ENCODE results near the gene GNA14.

Gene GNA14

GRCh38 chr9:77680581-77680980, 32.5 kb upstream of the GNA14 start:
- H2AFZ ChIP-seq (ENCODE audit: low read depth, low read length), result no peak overlapping the region
- no peaks in the 10 kb centered on the region for H3K27me3 ChIP-seq (ENCODE audit: low read depth, low read length)
- no peak overlapping the region for H3K9ac ChIP-seq (ENCODE audit: low read length)
- no peaks in the 10 kb centered on the region for H3K9me3 ChIP-seq (ENCODE audit: insufficient read depth, low read length)
- no peaks in the 10 kb centered on the region for H4K20me1 ChIP-seq (ENCODE audit: insufficient read depth, low read length)
- H3K79me2 ChIP-seq (ENCODE audit: low read length), result no peaks in the 10 kb centered on the region
- H3K4me1 ChIP-seq (ENCODE audit: low read length), result no peaks in the 10 kb centered on the region
- TF ChIP-seq CTCF (IDR thresholded peaks at IDR 0.05; ENCODE audit: low read depth, low read length) (no peak), EZH2phosphoT487 (IDR thresholded peaks at IDR 0.05; ENCODE audit: low read depth) (no peak)
- no peak overlapping the region for H3K27ac ChIP-seq (ENCODE audit: low read length)
- no peaks in the 10 kb centered on the region for H3K36me3 ChIP-seq (replicated peaks; ENCODE audit: low read depth, low read length)
- H3K4me3 ChIP-seq (ENCODE audit: low read length), result no peak overlapping the region
- H3K4me2 ChIP-seq (ENCODE audit: low read length), result no peak overlapping the region

- no peaks in the 10 kb centered on the region for H3K27me3 ChIP-seq (ENCODE audit: low read depth, low read length)
- no peaks in the 10 kb centered on the region for H3K79me2 ChIP-seq (ENCODE audit: low read length)
- no peaks in the 10 kb centered on the region for H3K36me3 ChIP-seq (replicated peaks; ENCODE audit: low read depth, low read length)
- no peak overlapping the region for H3K4me2 ChIP-seq (ENCODE audit: low read length)
- TF ChIP-seq EZH2phosphoT487 (IDR thresholded peaks at IDR 0.05; ENCODE audit: low read depth) (no peak), CTCF (IDR thresholded peaks at IDR 0.05; ENCODE audit: low read depth, low read length) (no peak)
- H3K9me3 ChIP-seq (ENCODE audit: insufficient read depth, low read length), result no peaks in the 10 kb centered on the region
- no peak overlapping the region for H3K27ac ChIP-seq (ENCODE audit: low read length)
- no peak overlapping the region for H3K9ac ChIP-seq (ENCODE audit: low read length)
- H4K20me1 ChIP-seq (ENCODE audit: insufficient read depth, low read length), result no peaks in the 10 kb centered on the region
- no peak overlapping the region for H3K4me3 ChIP-seq (ENCODE audit: low read length)
- no peaks in the 10 kb centered on the region for H3K4me1 ChIP-seq (ENCODE audit: low read length)
- no peak overlapping the region for H2AFZ ChIP-seq (ENCODE audit: low read depth, low read length)
Observed at GRCh38 chr9:77679661-77680368, 31.7 kb upstream of the GNA14 start.

GRCh38 chr9:77679088-77679487, 31.0 kb upstream of the GNA14 start:
- Histone ChIP-seq H3K27ac (ENCODE audit: low read length) (no peak overlapping the region), H3K9ac (ENCODE audit: low read length) (no peak overlapping the region), H3K36me3 (replicated peaks; ENCODE audit: low read depth, low read length) (no peaks in the 10 kb centered on the region), H2AFZ (ENCODE audit: low read depth, low read length) (no peak overlapping the region), H3K9me3 (ENCODE audit: insufficient read depth, low read length) (no peaks in the 10 kb centered on the region), H3K79me2 (ENCODE audit: low read length) (no peaks in the 10 kb centered on the region), H3K4me3 (ENCODE audit: low read length) (no peak overlapping the region), H3K4me1 (ENCODE audit: low read length) (no peaks in the 10 kb centered on the region), H3K27me3 (ENCODE audit: low read depth, low read length) (no peaks in the 10 kb centered on the region), H4K20me1 (ENCODE audit: insufficient read depth, low read length) (no peaks in the 10 kb centered on the region), H3K4me2 (ENCODE audit: low read length) (no peak overlapping the region)
- TF ChIP-seq CTCF (IDR thresholded peaks at IDR 0.05; ENCODE audit: low read depth, low read length) (no peak), EZH2phosphoT487 (IDR thresholded peaks at IDR 0.05; ENCODE audit: low read depth) (no peak)

- Histone ChIP-seq H4K20me1 (ENCODE audit: insufficient read depth, low read length) (no peaks in the 10 kb centered on the region), H3K79me2 (ENCODE audit: low read length) (no peaks in the 10 kb centered on the region), H3K27me3 (ENCODE audit: low read depth, low read length) (no peaks in the 10 kb centered on the region), H2AFZ (ENCODE audit: low read depth, low read length) (no peak overlapping the region), H3K27ac (ENCODE audit: low read length) (no peak overlapping the region), H3K4me3 (ENCODE audit: low read length) (no peak overlapping the region), H3K9me3 (ENCODE audit: insufficient read depth, low read length) (no peaks in the 10 kb centered on the region), H3K4me2 (ENCODE audit: low read length) (no peak overlapping the region), H3K36me3 (replicated peaks; ENCODE audit: low read depth, low read length) (no peaks in the 10 kb centered on the region), H3K4me1 (ENCODE audit: low read length) (no peaks in the 10 kb centered on the region), H3K9ac (ENCODE audit: low read length) (no peak overlapping the region)
- TF ChIP-seq EZH2phosphoT487 (IDR thresholded peaks at IDR 0.05; ENCODE audit: low read depth), result no peak
- no peak for TF ChIP-seq CTCF (IDR thresholded peaks at IDR 0.05; ENCODE audit: low read depth, low read length)
Observed at GRCh38 chr9:77677957-77678535, 29.9 kb upstream of the GNA14 start.
